SJSA1 (cell line): Measurements from ENCODE around the gene KDM6A. TPM values are rescaled to one million over a fixed set of nuclear protein-coding genes. Genes with fewer than 3 reads are reported as not detected.
"Not testable (repeated sequence)": the region's sequence is repeated elsewhere in the genome, so short reads cannot be mapped to it uniquely, and the experiment has no call there.

Experiments used
- DNase-seq, 2 experiments: peaks; one replicate each; pipeline ENCODE4 v3.0.0-alpha.2; 2015 to 2020; ENCODE audit warnings: low spot score in 2 of 2, low read depth in 1 of 2
- H3K27ac ChIP-seq: fragments of 250-450 bp; sonication (Bioruptor Pico); 2 replicates; pipeline ENCODE4 v1.5.1; 2020; ENCODE audit warnings: mild to moderate bottlenecking, moderate library complexity
- H3K27me3 ChIP-seq: fragments of 250-450 bp; sonication (Bioruptor Pico); replicated peaks from 2 replicates; pipeline ENCODE4 v1.5.1; 2020; ENCODE audit warnings: mild to moderate bottlenecking, moderate library complexity
- H3K36me3 ChIP-seq: fragments of 250-450 bp; sonication (Bioruptor Pico); 2 replicates; pipeline ENCODE4 v1.5.1; 2020; ENCODE audit warnings: mild to moderate bottlenecking
- H3K4me1 ChIP-seq: fragments of 250-450 bp; sonication (Bioruptor Pico); replicated peaks from 2 replicates; pipeline ENCODE4 v1.6.1; 2021; ENCODE audit warnings: mild to moderate bottlenecking
- H3K4me3 ChIP-seq: fragments of 250-450 bp; sonication (Bioruptor Pico); 2 replicates; pipeline ENCODE4 v1.5.1; 2020; ENCODE audit warnings: mild to moderate bottlenecking
- H3K9me3 ChIP-seq: fragments of 250-450 bp; sonication (Bioruptor Pico); replicated peaks from 2 replicates; pipeline ENCODE4 v1.5.1; 2020; ENCODE audit warnings: mild to moderate bottlenecking
- total RNA-seq: library from RNA; depleted of rRNA; stranded (reverse); fragments of >200 nt; shearing (Covaris generic); gene quantifications from 2 replicates; pipeline ENCODE4 v1.2.3, GENCODE V29; 2014

The KDM6A gene
- total RNA-seq, 1 experiment from 2014 or later, result 20.8 TPM

GRCh38 chrX:44999872-45000271 is 126.9 kb downstream of the KDM6A start:
- H3K27me3 ChIP-seq, H3K36me3 ChIP-seq, H3K4me3 ChIP-seq, H3K27ac ChIP-seq, H3K4me1 ChIP-seq, DNase-seq, H3K9me3 ChIP-seq: not testable (repeated sequence)

- Histone ChIP-seq H3K27me3 (no peaks in the 10 kb centered on the region), H3K27ac (no peak overlapping the region), H3K4me1 (no peaks in the 10 kb centered on the region), H3K36me3 (no peaks in the 10 kb centered on the region), H3K9me3 (no peaks in the 10 kb centered on the region), H3K4me3 (no peak overlapping the region)
- no peak for DNase-seq
These were observed 128.1 kb downstream of the KDM6A start for GRCh38 chrX:45001048-45001447.

GRCh38 chrX:45003085-45003484 is 130.1 kb downstream of the KDM6A start:
- no peak for DNase-seq
- Histone ChIP-seq H3K4me1 (no peaks in the 10 kb centered on the region), H3K4me3 (no peak overlapping the region), H3K9me3 (no peaks in the 10 kb centered on the region), H3K27me3 (no peaks in the 10 kb centered on the region), H3K27ac (no peak overlapping the region), H3K36me3 (no peaks in the 10 kb centered on the region)

- Histone ChIP-seq H3K27me3 (no peaks in the 10 kb centered on the region), H3K9me3 (no peaks in the 10 kb centered on the region), H3K27ac (no peak overlapping the region), H3K4me3 (no peak overlapping the region), H3K4me1 (no peaks in the 10 kb centered on the region), H3K36me3 (no peaks in the 10 kb centered on the region)
- DNase-seq, result peak in 1 of 2 experiments; percentile 37
These were observed 133.2 kb downstream of the KDM6A start for GRCh38 chrX:45006002-45006800.

GRCh38 chrX:45007598-45007997 is 134.6 kb downstream of the KDM6A start:
- Histone ChIP-seq H3K4me3 (no peak overlapping the region), H3K27me3 (no peaks in the 10 kb centered on the region), H3K36me3 (no peaks in the 10 kb centered on the region), H3K9me3 (no peaks in the 10 kb centered on the region), H3K4me1 (no peaks in the 10 kb centered on the region), H3K27ac (no peak overlapping the region)
- DNase-seq, result no peak

GRCh38 chrX:45009371-45010000 is 136.5 kb downstream of the KDM6A start:
- Histone ChIP-seq H3K36me3 (no peaks in the 10 kb centered on the region), H3K9me3 (no peaks in the 10 kb centered on the region), H3K27me3 (no peaks in the 10 kb centered on the region), H3K4me3 (no peak overlapping the region), H3K4me1 (no peaks in the 10 kb centered on the region), H3K27ac (no peak overlapping the region)
- no peak for DNase-seq

- no peaks in the 10 kb centered on the region for H3K9me3 ChIP-seq
- no peaks in the 10 kb centered on the region for H3K27me3 ChIP-seq
- no peaks in the 10 kb centered on the region for H3K4me1 ChIP-seq
- no peak overlapping the region for H3K27ac ChIP-seq
- no peaks in the 10 kb centered on the region for H3K36me3 ChIP-seq
- no peak overlapping the region for H3K4me3 ChIP-seq
- DNase-seq, result no peak
These were observed 138.1 kb downstream of the KDM6A start for GRCh38 chrX:45011131-45011530.

- no peaks in the 10 kb centered on the region for H3K9me3 ChIP-seq
- DNase-seq, result no peak
- no peak overlapping the region for H3K4me3 ChIP-seq
- no peak overlapping the region for H3K27ac ChIP-seq
- H3K27me3 ChIP-seq, result no peaks in the 10 kb centered on the region
- H3K4me1 ChIP-seq, result no peaks in the 10 kb centered on the region
- H3K36me3 ChIP-seq, result no peaks in the 10 kb centered on the region
These were observed 138.6 kb downstream of the KDM6A start for GRCh38 chrX:45011597-45011996.

- no peak overlapping the region for H3K4me3 ChIP-seq
- H3K4me1 ChIP-seq, result no peaks in the 10 kb centered on the region
These were observed 145.0 kb downstream of the KDM6A start for GRCh38 chrX:45017946-45018345.

GRCh38 chrX:45022150-45022549 is 149.2 kb downstream of the KDM6A start:
- no peak for DNase-seq
- no peaks in the 10 kb centered on the region for H3K27me3 ChIP-seq

More at GRCh38 chrX:45017946-45018345, 145.0 kb downstream of the KDM6A start:
- H3K36me3 ChIP-seq, result no peaks in the 10 kb centered on the region
- H3K27me3 ChIP-seq, result no peaks in the 10 kb centered on the region
- DNase-seq, result no peak
- no peaks in the 10 kb centered on the region for H3K9me3 ChIP-seq
- no peak overlapping the region for H3K27ac ChIP-seq

GRCh38 chrX:45024501-45024900 is 151.5 kb downstream of the KDM6A start:
- Histone ChIP-seq H3K9me3 (no peaks in the 10 kb centered on the region), H3K4me1 (no peaks in the 10 kb centered on the region), H3K4me3 (no peak overlapping the region), H3K36me3 (no peaks in the 10 kb centered on the region), H3K27ac (no peak overlapping the region), H3K27me3 (no peaks in the 10 kb centered on the region)
- no peak for DNase-seq

More at GRCh38 chrX:45022150-45022549, 149.2 kb downstream of the KDM6A start:
- H3K9me3 ChIP-seq, result no peaks in the 10 kb centered on the region
- no peak overlapping the region for H3K27ac ChIP-seq
- no peaks in the 10 kb centered on the region for H3K4me1 ChIP-seq
- H3K4me3 ChIP-seq, result no peak overlapping the region
- H3K36me3 ChIP-seq, result no peaks in the 10 kb centered on the region

GRCh38 chrX:45026036-45026435 is 153.0 kb downstream of the KDM6A start:
- DNase-seq, result no peak
- Histone ChIP-seq H3K4me1 (no peaks in the 10 kb centered on the region), H3K4me3 (no peak overlapping the region), H3K9me3 (no peaks in the 10 kb centered on the region), H3K27ac (no peak overlapping the region), H3K27me3 (no peaks in the 10 kb centered on the region), H3K36me3 (no peaks in the 10 kb centered on the region)

GRCh38 chrX:45031830-45032378 is 158.9 kb downstream of the KDM6A start:
- no peak for DNase-seq
- H3K9me3 ChIP-seq, result no peaks in the 10 kb centered on the region
- no peaks in the 10 kb centered on the region for H3K27me3 ChIP-seq
- H3K36me3 ChIP-seq, result no peaks in the 10 kb centered on the region
- no peak overlapping the region for H3K4me3 ChIP-seq
- H3K27ac ChIP-seq, result no peak overlapping the region
- H3K4me1 ChIP-seq, result no peaks in the 10 kb centered on the region

GRCh38 chrX:45035071-45035470 is 162.1 kb downstream of the KDM6A start:
- Histone ChIP-seq H3K36me3 (no peaks in the 10 kb centered on the region), H3K4me3 (no peak overlapping the region), H3K27me3 (no peaks in the 10 kb centered on the region), H3K27ac (no peak overlapping the region), H3K4me1 (no peaks in the 10 kb centered on the region), H3K9me3 (no peaks in the 10 kb centered on the region)
- no peak for DNase-seq
